ENCODE data around the gene LIPJ.

DNA sequence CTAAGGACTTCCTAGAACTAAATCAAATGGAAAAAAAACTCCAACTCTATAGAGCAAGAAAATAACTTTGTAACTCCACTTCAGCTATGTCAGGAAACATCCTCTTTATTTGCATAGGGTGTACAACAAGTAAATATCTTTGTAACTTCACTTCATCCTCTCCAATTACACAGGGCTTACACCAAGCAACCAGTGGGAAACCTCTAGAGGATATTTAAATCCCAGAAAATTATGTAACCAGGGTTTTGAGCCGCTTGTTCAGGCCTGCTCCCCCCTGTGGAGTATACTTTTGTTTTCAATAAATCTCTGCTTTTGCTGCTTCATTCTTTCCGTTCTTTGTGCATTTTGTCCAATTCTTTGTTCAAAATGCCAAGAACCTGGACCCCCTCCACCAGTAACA is 22.2 kb downstream of the LIPJ start:
- no peak for TF ChIP-seq CTCF (IDR thresholded peaks at IDR 0.05; ENCODE audit: low read length)
- no peak for TF ChIP-seq EZH2 (IDR thresholded peaks at IDR 0.05; ENCODE audit: borderline replicate concordance, low read length)
